ENCODE data around the gene ZNF827. TPM values are rescaled to one million over a fixed set of nuclear protein-coding genes. Genes with fewer than 3 reads are reported as not detected.

The ZNF827 gene
- polyA plus RNA-seq, 1 donor (not counting 4 experiments of a cell fraction or from before 2014, with no cell fraction given), result 4.7 TPM

DNA sequence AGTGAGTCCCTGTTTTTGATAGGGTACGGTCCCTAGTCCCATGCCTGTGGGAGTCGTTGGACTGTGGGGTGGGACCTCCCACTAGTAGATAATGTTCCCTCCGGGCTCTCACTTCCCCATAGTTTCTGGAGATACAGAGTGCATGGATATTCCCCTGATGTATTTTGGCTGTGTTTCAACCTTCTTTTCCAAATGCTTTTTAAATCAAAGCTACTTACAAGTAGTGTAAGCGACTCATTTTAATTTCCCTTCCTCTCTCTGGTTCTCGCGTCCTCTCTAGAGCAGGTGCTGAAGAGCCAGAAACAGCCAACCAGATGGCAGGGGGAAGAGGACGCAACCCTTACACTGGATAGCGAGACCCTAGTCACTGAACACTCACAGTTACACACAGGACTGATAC lies 79.2 kb downstream of the ZNF827 start:
- DNase-seq (ENCODE audit: low read depth, low spot score) (no peak), FAIRE-seq (no peak)
- H3K9me1 ChIP-seq (ENCODE audit: control insufficient read depth, extremely low read depth, insufficient read depth, low read length), result no peaks in the 10 kb centered on the region
- no peaks in the 10 kb centered on the region for H3K79me2 ChIP-seq (ENCODE audit: control insufficient read depth, insufficient read depth, low read length)
- no peak overlapping the region for H3K4me2 ChIP-seq (ENCODE audit: control insufficient read depth, extremely low read depth, insufficient read depth, low read depth, low read length)
- no peak overlapping the region for H2AFZ ChIP-seq (ENCODE audit: control insufficient read depth, low read length)
- dilution Hi-C loops (cut with MboI; ENCODE audit: extremely low pct_ligation_motif_present, low sequenced_read_pairs), result no loop called here
- H3K27ac ChIP-seq (ENCODE audit: control insufficient read depth, insufficient read depth, low read length), result no peak overlapping the region
- peaks cover 0 to 1% of the 10 kb centered on the region in 2 experiments for H3K36me3 ChIP-seq (ENCODE audit: control insufficient read depth in 2 of 2, extremely low read depth in 1 of 2, insufficient read depth in 2 of 2, low read length in 2 of 2)
- no peaks in the 10 kb centered on the region for H4K20me1 ChIP-seq (ENCODE audit: control insufficient read depth, extremely low read depth, insufficient read depth, low read length)
- no peak overlapping the region for H3K9ac ChIP-seq (ENCODE audit: control insufficient read depth, extremely low read depth, insufficient read depth, low read length)
- TF ChIP-seq EZH2 (IDR thresholded peaks at IDR 0.05; ENCODE audit: low read length) (no peak), CTCF (optimal IDR thresholded peaks at IDR 0.05 in 1 of 3, IDR thresholded peaks at IDR 0.05 in 1 of 3, conservative IDR thresholded peaks at IDR 0.05 in 1 of 3; ENCODE audit: extremely low read depth in 1 of 3, insufficient read depth in 2 of 3, low read length in 3 of 3) (no peak)
- no peaks in the 10 kb centered on the region for H3K4me1 ChIP-seq (ENCODE audit: control insufficient read depth, extremely low read depth, insufficient read depth, low read length)
- H3K4me3 ChIP-seq (ENCODE audit: control insufficient read depth in 2 of 3, extremely low read depth in 1 of 3, insufficient read depth in 2 of 3, low read depth in 1 of 3, low read length in 3 of 3), result no peak overlapping the region
- no peaks in the 10 kb centered on the region for H3K9me3 ChIP-seq (ENCODE audit: control insufficient read depth, low read depth, low read length)
- no peaks in the 10 kb centered on the region for H3K27me3 ChIP-seq (ENCODE audit: control insufficient read depth, extremely low read depth, insufficient read depth, low read length)

GRCh38 chr4:145852256-145852839 lies 86.3 kb downstream of the ZNF827 start:
- Histone ChIP-seq H3K4me2 (ENCODE audit: control insufficient read depth, extremely low read depth, insufficient read depth, low read depth, low read length) (no peak overlapping the region), H3K4me1 (ENCODE audit: control insufficient read depth, extremely low read depth, insufficient read depth, low read length) (no peaks in the 10 kb centered on the region), H3K27ac (ENCODE audit: control insufficient read depth, insufficient read depth, low read length) (no peak overlapping the region), H3K9ac (ENCODE audit: control insufficient read depth, extremely low read depth, insufficient read depth, low read length) (no peak overlapping the region), H3K4me3 (ENCODE audit: control insufficient read depth in 2 of 3, extremely low read depth in 1 of 3, insufficient read depth in 2 of 3, low read depth in 1 of 3, low read length in 3 of 3) (no peak overlapping the region), H3K27me3 (ENCODE audit: control insufficient read depth, extremely low read depth, insufficient read depth, low read length) (no peaks in the 10 kb centered on the region), H3K9me1 (ENCODE audit: control insufficient read depth, extremely low read depth, insufficient read depth, low read length) (no peaks in the 10 kb centered on the region), H3K36me3 (ENCODE audit: control insufficient read depth in 2 of 2, extremely low read depth in 1 of 2, insufficient read depth in 2 of 2, low read length in 2 of 2) (peaks cover 0 to 4% of the 10 kb centered on the region in 2 experiments), H3K79me2 (ENCODE audit: control insufficient read depth, insufficient read depth, low read length) (no peaks in the 10 kb centered on the region), H4K20me1 (ENCODE audit: control insufficient read depth, extremely low read depth, insufficient read depth, low read length) (no peaks in the 10 kb centered on the region), H2AFZ (ENCODE audit: control insufficient read depth, low read length) (no peak overlapping the region), H3K9me3 (ENCODE audit: control insufficient read depth, low read depth, low read length) (no peaks in the 10 kb centered on the region)
- no peak for DNase-seq (ENCODE audit: low read depth, low spot score)
- FAIRE-seq, result no peak
- dilution Hi-C loops (cut with MboI; ENCODE audit: extremely low pct_ligation_motif_present, low sequenced_read_pairs), result no loop called here
- TF ChIP-seq CTCF (optimal IDR thresholded peaks at IDR 0.05 in 1 of 3, IDR thresholded peaks at IDR 0.05 in 1 of 3, conservative IDR thresholded peaks at IDR 0.05 in 1 of 3; ENCODE audit: extremely low read depth in 1 of 3, insufficient read depth in 2 of 3, low read length in 3 of 3), result no peak
- TF ChIP-seq EZH2 (IDR thresholded peaks at IDR 0.05; ENCODE audit: low read length), result no peak
